HG03196 (cell line): ENCODE measurements around the gene SWAP70.
"Not testable (repeated sequence)": the region's sequence is repeated elsewhere in the genome, so short reads cannot be mapped to it uniquely, and the experiment has no call there.

Experiments used
- ATAC-seq: cut with Tn5 transposase; IDR thresholded peaks from one replicate; pipeline ENCODE4 v1.9.1; 2021; ENCODE audit not compliant: unreplicated experiment

Gene SWAP70

DNA sequence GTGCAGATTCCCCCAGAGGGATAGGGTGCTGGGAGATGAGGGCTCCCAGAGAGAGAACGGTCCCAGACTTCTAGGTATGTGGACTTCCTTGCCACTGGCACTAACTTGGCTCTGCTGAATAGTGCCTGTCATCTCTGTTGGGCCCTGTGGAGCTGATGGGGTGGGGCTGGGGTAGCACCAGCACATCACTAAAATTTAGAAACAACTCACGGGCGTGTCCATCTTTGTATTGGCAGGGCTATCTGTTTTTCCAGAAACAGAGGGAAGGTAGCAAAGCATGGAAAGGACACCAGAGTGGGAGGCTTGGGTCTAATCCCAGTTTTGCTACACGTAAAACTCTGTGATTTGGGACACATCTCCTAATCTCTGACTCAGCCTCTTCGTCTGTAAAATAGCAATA lies 25.8 kb downstream of the SWAP70 start:
- ATAC-seq = peak; percentile 1

DNA sequence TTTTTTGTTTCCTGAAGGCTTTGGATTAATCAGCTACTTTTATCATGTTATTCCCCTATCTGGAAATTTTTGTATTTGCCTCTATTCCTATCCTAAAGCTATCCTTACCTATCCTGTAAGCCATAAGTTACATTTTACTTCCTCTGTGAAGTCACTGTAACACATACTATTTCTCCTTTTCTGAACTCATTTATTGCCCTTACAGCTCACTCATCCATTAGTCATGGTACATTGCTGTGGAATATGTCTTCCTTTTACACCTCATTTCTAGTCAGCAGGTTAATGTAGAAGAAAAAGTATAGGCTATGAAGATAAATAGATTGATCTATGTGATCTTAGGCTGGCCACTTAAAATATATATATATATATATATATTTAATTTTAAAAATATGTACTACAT lies 28.0 kb downstream of the SWAP70 start:
- no peak for ATAC-seq

DNA sequence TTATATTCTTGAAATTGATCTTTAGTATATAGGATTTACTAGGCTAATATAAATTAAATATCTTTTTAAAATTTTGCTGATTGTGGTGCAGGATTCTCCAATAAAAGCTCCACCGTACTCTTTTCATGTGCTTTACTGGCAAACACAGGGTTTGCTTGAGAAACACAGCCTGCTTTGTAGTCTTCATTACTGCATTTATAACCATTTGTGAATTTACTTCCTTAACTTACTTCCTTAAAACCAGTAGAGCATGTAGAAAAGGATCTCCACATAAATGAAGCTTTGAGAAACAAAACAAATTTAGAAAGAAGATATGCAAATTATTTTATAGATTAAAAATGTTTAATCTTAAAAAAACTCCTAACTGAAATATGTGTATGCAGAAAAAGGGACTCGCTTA lies 28.8 kb downstream of the SWAP70 start:
- ATAC-seq = no peak

DNA sequence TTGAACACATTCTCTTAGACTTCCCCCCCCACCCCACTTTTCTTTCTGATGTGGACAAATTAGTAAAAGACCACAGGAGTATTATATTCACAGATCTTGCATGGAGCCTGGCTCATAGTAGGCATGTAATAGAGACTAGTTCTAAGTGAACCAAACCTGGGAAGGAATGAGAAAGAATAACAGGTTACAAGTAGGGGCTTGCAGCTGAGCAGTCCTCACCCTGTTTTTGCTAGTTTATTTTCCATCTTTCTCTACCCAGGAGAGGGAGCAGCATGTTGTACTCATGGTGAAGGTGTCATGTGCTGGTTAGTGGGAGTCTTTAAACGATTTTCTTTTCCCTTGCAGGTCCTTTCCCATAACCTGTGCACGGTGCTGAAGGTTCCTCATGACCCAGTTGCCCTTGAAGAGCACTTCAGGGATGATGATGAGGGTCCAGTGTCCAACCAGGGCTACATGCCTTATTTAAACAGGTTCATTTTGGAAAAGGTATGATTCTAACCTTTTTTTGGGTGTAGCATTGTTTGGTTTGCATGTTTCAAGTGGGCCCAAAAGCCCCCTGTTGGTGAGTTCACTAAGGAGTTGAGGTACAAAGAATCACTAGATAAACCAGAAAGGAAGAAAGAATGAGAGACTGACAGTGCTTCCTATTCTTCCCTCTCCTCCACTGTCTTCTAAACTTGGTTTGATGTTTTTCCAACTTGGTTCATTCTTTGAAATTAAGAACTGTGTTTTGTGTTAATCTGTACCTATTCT lies 30.1 kb downstream of the SWAP70 start:
- no peak for ATAC-seq

DNA sequence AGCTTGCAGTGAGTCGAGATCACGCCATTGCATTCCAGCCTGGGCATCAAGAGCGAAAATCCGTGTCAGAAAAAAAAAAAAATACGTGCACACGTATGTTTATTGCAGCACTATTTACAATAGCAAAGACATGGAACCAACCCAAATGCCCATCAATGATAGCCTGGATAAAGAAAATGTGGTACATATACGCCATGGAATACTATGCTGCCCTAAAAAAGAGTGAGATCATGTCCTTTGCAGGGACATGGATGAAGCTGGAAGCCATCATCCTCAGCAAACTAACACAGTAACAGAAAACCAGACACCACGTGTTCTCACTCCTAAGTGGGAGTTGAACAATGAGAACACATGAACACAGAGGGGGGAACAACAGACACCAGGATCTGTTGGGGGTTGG lies 31.4 kb downstream of the SWAP70 start:
- not testable (repeated sequence) for ATAC-seq

DNA sequence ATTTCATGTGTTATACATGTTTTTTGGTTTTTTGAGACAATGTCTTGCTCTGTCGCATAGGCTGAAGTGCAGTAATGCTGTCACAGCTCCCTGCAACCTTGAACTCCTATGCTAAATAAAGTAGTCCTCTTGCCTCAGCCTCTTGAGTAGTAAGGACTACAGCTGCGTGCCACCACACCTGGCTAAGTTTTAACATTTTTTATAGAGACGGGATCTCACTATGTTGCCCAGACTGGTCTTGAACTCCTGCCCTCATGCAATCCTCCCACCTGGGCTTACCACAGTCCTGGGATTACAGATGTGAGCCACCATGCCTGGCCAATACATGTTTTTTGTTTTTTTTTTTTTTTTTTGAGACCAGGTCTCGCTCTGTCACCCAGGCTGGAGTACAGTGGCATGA lies 33.9 kb downstream of the SWAP70 start:
- no peak for ATAC-seq

DNA sequence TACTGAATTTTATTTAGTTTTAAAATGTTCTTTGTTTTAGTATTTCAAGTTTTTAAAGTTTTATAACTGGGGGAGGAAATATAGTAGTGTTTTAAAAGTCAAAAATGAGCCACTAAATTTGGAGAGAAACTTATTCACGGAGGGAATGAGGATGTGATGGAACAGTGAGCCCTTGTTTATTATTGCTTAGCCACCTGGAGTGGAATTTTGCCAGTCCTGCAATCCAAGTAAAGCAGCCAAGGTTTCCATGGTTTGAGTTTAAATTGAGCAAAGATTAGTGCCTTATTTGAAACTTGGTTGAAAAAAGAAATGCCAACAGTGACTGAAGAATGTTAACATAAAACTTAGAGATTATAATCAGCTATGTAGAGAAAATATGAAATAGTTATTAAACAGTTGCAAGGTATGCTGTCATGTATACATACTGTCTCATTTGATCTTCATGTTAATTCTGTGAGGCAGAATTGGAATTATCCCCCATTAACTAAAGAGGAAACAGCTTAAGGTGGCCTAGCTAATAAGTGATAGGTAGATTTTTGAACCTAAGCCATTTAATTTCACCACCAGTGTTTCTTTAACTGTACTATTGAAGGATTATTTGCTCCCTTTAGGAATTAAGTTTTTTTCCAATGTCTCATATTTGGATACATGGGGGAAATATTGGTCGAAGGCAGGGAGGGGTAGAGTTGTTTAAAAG lies 36.4 kb downstream of the SWAP70 start:
- ATAC-seq = no peak

DNA sequence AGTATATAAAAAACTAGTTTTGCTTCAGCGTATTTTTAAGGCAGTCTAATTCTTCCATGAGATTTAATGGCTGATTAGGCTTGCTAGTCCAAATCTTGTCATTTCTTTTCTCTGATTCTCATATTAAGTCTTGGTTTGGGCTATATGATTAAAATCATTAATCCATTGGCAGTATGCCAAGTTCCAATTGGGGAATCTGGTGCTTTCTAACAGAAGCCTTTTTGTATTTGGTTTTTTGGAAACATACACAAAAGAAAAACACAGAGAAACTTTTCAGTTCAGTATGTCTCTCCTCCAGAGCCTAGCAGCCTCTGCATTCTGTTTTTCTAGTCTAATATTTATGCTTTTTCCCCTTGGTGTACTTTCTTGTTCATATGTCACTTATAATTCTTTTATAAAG lies 37.9 kb downstream of the SWAP70 start:
- no peak for ATAC-seq

DNA sequence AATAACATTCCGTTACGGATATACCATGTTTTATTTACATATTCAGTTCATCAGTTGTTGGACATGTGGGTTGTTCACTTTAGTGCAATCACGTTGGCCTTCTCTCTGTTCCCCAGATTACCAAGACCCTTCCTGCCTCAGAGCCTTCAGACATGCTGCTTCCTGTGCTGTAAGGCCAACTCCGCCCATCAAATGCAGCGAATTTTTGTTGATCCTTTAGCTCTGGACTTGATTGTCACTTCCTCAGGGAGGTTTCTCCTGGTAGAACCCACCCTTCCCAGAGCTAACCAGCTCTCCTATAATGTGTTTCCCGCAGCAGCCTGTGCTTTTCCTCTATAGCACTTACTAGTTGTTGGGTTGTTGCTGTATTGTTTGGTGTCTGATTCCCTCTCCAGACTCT lies 39.4 kb downstream of the SWAP70 start:
- no peak for ATAC-seq

DNA sequence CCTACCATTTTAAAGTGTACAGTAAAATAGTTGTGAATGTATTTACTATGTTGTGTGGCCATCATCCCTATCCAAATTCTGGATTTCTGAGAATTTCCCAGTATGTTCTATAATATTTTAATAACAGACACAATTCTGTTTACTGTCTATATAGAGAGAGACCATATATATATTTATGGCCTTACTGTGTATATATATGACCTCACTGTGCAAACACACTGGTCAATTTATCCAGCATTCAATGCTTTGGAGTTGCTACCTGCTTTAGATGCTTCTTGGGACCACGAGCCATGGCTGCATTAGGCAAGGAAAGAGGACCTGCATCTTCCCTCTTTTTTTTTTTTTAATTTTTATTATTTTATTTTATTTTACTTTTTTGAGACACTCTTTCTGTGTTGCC lies 40.2 kb downstream of the SWAP70 start:
- ATAC-seq = no peak

DNA sequence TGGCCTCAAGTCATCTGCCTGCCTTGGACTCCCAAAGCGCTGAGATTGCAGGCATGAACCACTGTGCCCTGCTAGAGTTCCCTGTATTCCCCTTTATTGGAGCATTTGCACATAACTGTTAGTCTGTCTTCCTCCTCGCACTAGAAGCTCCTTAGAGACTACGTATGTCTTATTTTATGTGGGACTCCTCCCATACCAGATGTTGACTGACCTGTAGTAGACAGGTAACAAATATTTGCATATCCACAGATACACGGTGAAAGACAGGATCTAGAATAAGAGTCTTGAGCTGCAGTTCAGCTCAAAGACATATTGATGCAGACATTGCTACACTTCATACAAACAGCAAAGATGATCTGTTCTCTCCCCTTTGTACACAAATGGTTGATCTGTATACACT lies 40.7 kb downstream of the SWAP70 start:
- no peak for ATAC-seq

DNA sequence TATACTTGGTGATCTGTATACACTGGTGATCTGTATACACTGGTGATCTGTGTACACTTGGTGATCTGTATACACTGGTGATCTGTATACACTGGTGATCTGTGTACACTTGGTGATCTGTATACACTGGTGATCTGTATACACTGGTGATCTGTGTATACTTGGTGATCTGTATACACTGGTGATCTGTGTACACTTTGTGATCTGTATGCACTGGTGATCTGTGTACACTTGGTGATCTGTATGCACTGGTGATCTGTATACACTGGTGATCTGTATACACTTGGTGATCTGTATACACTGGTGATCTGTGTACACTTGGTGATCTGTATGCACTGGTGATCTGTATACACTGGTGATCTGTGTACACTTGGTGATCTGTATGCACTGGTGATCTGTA lies 41.5 kb downstream of the SWAP70 start:
- not testable (repeated sequence) for ATAC-seq

DNA sequence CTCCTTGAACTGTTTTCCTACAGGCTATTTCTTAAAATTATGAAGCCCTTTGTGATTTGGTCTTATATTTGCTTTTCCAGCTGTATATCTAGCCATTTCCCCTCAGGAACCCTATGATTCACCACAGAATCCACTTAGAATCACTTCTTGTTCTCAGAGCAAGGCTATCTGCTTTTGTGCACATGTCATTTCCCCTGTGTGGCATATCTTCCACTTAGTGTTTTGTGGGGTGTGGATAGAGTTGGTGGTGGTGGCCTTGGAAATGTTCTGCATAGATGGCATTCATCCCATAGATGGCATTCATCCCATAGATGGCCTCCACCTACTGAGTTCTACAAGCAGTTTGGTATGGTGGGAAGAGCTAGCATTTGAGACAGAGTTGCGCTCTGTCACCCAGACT lies 44.7 kb downstream of the SWAP70 start:
- ATAC-seq = no peak

DNA sequence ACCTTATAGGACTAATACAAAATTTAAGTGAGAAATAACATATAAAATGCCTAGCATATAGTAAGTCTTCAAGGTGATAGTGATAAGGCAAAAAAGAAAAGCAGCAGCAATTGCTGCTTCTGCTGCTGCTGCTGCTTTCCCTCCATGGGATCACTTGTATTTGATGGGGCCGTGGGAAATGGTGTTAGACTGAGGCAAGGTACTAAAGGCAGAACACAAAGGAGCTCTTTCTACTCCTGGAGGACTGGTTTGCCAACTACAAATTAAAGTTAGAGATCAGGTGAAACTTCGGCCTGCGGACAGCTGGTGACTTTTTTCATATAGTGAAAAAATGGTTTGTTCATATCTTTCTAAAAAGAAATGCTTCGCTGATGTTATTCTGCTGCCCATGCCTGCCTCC lies 46.3 kb downstream of the SWAP70 start:
- no peak for ATAC-seq

DNA sequence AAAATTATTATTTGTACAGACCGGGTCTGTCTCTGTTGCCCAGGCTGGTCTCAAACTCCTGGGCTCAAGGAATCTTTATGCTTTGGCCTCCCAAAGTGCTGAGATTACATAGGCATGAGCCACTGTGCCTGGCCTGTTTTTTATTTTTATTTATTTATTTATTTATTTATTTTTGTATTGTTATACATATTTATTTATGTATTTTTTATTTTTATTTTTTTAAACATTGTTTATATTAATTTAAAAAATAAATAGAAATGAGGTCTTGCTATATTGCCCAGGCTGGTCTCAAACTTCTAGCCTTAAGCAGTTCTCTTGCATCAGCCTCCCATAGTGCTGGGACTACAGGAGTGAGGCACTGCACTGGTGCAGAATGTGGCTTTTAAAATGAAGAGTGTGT lies 47.0 kb downstream of the SWAP70 start:
- ATAC-seq = no peak

DNA sequence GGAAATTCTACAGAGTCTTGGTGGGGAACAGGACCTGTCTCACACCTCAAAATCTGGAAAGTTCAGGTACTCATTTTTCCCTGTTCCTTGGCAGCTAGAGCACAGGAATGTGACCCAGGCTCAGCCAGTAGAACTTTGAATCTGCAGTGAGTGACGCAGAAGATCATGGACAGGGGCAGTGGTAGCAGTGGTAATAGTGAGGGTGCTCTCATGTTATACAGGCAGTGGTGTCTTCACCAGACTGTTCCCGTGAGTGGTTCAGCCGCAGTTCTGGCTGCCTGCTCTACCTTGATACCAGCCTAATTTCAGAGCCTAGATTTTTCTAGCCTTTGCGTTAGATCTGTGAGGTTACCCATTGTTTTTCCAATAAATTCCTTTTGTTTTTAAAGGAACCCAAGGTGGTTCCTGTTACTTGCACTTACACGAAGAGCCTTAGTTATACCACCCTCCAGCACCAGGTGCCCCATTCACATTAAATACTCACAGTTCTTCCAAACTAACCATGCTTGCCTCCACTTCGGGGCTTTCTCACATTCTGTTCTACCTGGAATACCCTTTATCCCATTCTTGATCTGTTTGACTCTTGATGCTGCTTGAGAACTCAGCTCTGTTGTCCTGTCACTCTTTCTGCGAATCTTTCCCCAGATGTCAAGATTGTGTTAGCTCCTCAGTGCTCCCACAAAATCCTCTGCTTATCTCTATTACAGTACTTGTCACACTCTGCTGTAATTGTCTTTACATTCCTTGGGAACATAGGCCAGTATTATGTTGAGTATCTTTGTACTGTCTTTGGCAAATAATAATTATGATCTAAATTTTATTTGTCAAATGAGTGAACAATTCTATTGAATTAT lies 47.8 kb downstream of the SWAP70 start:
- no peak for ATAC-seq

DNA sequence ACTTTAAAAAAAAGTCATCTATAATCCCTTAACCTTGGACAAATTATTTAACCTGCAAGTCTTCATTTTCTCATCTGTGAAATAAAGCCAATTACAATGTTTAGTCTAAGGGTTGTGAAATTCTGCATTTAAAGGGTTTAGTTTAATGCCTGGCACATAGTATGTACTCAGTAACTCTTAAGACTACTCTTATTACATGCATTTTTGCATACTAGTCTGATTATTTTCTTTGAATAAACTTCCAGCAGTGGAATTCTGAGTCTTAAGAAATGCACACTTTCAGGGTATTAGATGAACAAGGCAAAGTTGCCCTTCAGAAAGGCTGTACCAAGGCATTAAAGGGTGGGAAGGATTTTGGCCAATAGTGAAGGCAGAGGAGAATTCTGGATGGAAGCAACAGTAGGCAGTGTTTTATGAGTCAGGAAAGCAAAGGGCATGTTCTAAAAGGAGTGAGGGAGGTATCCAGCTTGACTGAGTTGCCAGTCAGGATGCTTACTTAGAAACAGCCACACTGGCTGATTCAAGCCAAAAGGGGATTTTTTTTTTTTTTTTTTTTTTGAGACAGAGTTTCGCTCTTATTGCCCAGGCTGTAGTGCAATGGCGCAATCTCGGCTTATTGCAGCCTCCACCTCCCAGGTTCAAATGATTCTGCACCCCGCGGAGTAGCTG lies 50.5 kb downstream of the SWAP70 start:
- ATAC-seq = no peak

DNA sequence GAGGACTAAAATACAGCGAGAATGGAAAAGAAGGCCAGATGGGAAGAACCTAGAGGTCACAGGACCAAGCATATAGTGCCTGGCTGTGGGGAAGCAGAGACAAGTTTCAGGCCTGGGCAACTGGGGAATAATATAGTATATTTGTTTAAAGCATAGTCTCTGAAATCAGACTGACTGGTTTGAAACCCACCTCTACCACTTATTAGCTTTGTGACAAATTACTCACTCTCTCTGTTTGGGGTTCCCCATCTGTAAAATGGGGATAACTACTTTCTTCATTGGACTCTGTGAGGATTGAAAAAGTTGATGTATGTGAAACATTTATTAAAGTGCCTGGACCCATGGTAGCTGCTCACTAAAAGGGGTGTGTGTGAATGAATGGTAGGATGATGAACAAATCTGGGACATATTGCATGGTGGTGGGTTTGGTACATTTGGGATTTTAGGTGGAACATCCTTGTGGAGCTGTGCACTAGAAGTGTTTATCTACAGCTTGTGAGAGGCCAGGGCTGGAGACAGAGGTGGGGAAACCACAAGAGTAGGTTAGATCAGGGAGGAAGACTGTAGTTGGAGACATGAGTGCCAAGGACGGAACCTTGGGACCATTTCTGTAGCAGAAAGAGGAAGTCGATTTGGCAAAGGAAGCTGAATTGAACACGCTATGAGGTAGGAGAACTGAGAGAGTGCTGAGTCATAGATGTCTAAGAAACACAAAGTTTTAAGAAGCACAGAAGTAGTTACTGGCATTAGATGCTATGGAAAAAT lies 52.6 kb downstream of the SWAP70 start:
- peak; percentile 76 for ATAC-seq

DNA sequence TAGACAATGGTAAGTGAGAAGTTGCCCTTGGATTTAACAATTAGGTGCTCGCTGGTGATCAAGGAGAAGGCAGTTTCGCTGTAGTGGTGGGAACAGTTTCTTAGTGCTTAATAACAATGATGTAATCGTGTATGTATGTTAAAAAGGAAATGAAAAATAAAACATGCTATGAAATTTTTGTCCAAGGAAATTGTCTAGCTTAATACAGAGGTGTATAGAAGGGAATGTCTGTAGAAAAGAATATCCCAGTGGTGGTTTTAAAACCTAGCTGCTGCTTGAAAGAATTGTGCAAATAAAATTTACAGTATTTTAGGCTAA lies 53.1 kb downstream of the SWAP70 start:
- no peak for ATAC-seq

DNA sequence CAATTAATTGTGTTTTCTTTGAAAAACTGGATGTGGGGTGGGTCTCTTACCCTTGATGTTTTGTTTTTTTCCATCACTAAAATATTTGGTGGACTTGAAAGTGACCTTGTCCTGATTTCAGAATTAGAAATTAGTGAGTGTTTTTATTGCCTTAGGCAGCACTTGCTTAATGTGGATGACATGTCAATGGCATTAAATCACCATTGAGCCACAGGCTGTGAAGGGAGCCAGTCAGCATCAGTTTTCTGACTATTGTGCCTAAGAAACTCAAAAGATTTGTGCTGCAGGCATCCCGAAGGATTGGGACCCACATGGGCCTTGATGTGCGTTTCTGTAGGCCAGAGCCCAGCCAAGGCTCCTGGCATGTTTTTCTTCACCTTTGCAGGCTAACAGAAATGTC lies 53.8 kb downstream of the SWAP70 start:
- ATAC-seq = no peak

DNA sequence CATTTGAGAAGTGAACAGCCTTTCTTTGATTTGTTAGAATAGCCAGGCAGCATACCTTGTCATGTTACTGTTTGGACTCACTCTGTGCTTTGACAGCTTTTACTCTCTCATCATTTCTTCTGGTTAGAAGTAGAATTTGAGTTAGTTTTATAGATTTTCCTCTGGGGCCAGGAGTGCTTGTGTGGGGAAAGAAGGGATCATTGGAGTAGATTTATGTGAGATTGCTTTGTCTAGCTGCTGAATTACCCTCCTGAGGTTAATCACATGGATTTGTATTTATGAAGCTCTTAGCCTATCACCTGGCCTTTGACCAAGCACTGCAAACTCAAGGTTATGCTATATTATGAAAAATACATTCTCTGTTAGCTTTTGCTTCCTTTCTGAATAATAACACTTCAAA lies 54.3 kb downstream of the SWAP70 start:
- ATAC-seq = no peak
